Measurements from ENCODE around the gene CCDC88C. TPM values are rescaled to one million over a fixed set of nuclear protein-coding genes. Genes with fewer than 3 reads are reported as not detected.
A peak's percentile ranks its signal among the peaks of the same experiment; 100 is the strongest.

The CCDC88C gene
- total and polyA plus RNA-seq, 4 donors: 16.5 to 66.0 (median 32.1) TPM

GRCh38 chr14:91413547-91414474 is 3.8 kb downstream of the CCDC88C start:
- H3K27ac ChIP-seq (ENCODE audit: low read depth in 1 of 2, low read length in 1 of 2): peak overlapping the region in 1 of 2 donors; percentile 44
- WGBS, 2 donors: 77 to 84% methylated on average over 11 of the region's 11 CpGs

GRCh38 chr14:91412939-91413338 is 4.7 kb downstream of the CCDC88C start:
- 62 to 65% methylated on average over 5 of the region's 5 CpGs for WGBS, 2 donors
- H3K4me3 ChIP-seq: no peak overlapping the region
- peaks cover 0 to 8% (median 2%) of the 10 kb centered on the region in 3 donors for H3K27me3 ChIP-seq (ENCODE audit: control insufficient read depth in 3 of 3, insufficient read depth in 3 of 3, low read length in 2 of 3)
- DNase-seq: no peak
- H3K36me3 ChIP-seq (ENCODE audit: control insufficient read depth in 4 of 4, insufficient read depth in 4 of 4, low read length in 4 of 4): peaks cover 0 to 7% (median 0%) of the 10 kb centered on the region in 4 donors
- no peak overlapping the region for H3K27ac ChIP-seq (ENCODE audit: low read depth in 1 of 2, low read length in 1 of 2)
- H3K4me1 ChIP-seq (ENCODE audit: control insufficient read depth in 5 of 5, insufficient read depth in 5 of 5, low read length in 5 of 5): peaks cover 0 to 19% (median under 1%) of the 10 kb centered on the region in 5 donors
- no peak overlapping the region for H3K9ac ChIP-seq (ENCODE audit: insufficient read depth in 1 of 2, low read length in 2 of 2)
- ATAC-seq (ENCODE audit: insufficient read depth, low FRiP score): no peak
- no peaks in the 10 kb centered on the region for H3K9me3 ChIP-seq (ENCODE audit: control insufficient read depth in 4 of 4, insufficient read depth in 3 of 4, low read length in 3 of 4)
- no peak for TF ChIP-seq CTCF (IDR thresholded peaks at IDR 0.05; ENCODE audit: control extremely low read depth, extremely low read depth)

More at GRCh38 chr14:91413547-91414474, 3.8 kb downstream of the CCDC88C start:
- Histone ChIP-seq H3K4me1 (ENCODE audit: control insufficient read depth in 5 of 5, insufficient read depth in 5 of 5, low read length in 5 of 5) (peaks cover 0 to 27% (median 6%) of the 10 kb centered on the region in 5 donors), H3K4me3 (no peak overlapping the region), H3K36me3 (ENCODE audit: control insufficient read depth in 4 of 4, insufficient read depth in 4 of 4, low read length in 4 of 4) (no peaks in the 10 kb centered on the region), H3K9ac (ENCODE audit: insufficient read depth in 1 of 2, low read length in 2 of 2) (peak overlapping the region in 1 of 2 donors; percentile 26), H3K27me3 (ENCODE audit: control insufficient read depth in 3 of 3, insufficient read depth in 3 of 3, low read length in 2 of 3) (peaks cover 0 to 8% (median 2%) of the 10 kb centered on the region in 3 donors), H3K9me3 (ENCODE audit: control insufficient read depth in 4 of 4, insufficient read depth in 3 of 4, low read length in 3 of 4) (no peaks in the 10 kb centered on the region)
- ATAC-seq (ENCODE audit: insufficient read depth, low FRiP score): no peak
- DNase-seq: peak; percentile 57 to 79 (median 75)
- TF ChIP-seq CTCF (IDR thresholded peaks at IDR 0.05; ENCODE audit: control extremely low read depth, extremely low read depth): no peak

GRCh38 chr14:91410771-91411536 is 6.7 kb downstream of the CCDC88C start:
- no peak overlapping the region for H3K27ac ChIP-seq (ENCODE audit: low read depth in 1 of 2, low read length in 1 of 2)
- ATAC-seq (ENCODE audit: insufficient read depth, low FRiP score): no peak
- H3K4me3 ChIP-seq: no peak overlapping the region
- H3K27me3 ChIP-seq (ENCODE audit: control insufficient read depth in 3 of 3, insufficient read depth in 3 of 3, low read length in 2 of 3): peaks cover 0 to 2% (median 0%) of the 10 kb centered on the region in 3 donors
- no peak overlapping the region for H3K9ac ChIP-seq (ENCODE audit: insufficient read depth in 1 of 2, low read length in 2 of 2)
- peaks cover 0 to 14% (median 0%) of the 10 kb centered on the region in 4 donors for H3K36me3 ChIP-seq (ENCODE audit: control insufficient read depth in 4 of 4, insufficient read depth in 4 of 4, low read length in 4 of 4)
- peaks cover 0 to 10% (median 6%) of the 10 kb centered on the region in 5 donors for H3K4me1 ChIP-seq (ENCODE audit: control insufficient read depth in 5 of 5, insufficient read depth in 5 of 5, low read length in 5 of 5)
- no peak for DNase-seq
- no peaks in the 10 kb centered on the region for H3K9me3 ChIP-seq (ENCODE audit: control insufficient read depth in 4 of 4, insufficient read depth in 3 of 4, low read length in 3 of 4)
- WGBS, 2 donors: 72 to 73% methylated on average over 12 of the region's 12 CpGs
- TF ChIP-seq CTCF (IDR thresholded peaks at IDR 0.05; ENCODE audit: control extremely low read depth, extremely low read depth): no peak

Measured in lung (tissue), 12 donors.